Measurements from ENCODE around the gene P2RX2. TPM values are rescaled to one million over a fixed set of nuclear protein-coding genes. Genes with fewer than 3 reads are reported as not detected.

The P2RX2 gene
- total and polyA plus RNA-seq, 2 experiments from 2014 or later, result 1.1 to 1.7 TPM

- TF ChIP-seq ZNF462 (CRISPR knock-in tag; IDR thresholded peaks at IDR 0.05), result no peak
- TF ChIP-seq STAT1 (IDR thresholded peaks at IDR 0.05; ENCODE audit: unreplicated experiment), result no peak
- no peak for TF ChIP-seq CREB1 (CRISPR knock-in tag; IDR thresholded peaks at IDR 0.05; ENCODE audit: low read depth)
- TF ChIP-seq NANOG (IDR thresholded peaks at IDR 0.05; ENCODE audit: borderline replicate concordance), result no peak
- TF ChIP-seq ETS1 (IDR thresholded peaks at IDR 0.05), result no peak
- TF ChIP-seq EZH2phosphoT487 (IDR thresholded peaks at IDR 0.05; ENCODE audit: unreplicated experiment), result no peak
Measured at GRCh38 chr12:132668191-132669088, 49.9 kb downstream of the P2RX2 start (continued).
